Esophagus (tissue), 2 donors: ENCODE data around the gene NUPR1. TPM values are rescaled to one million over a fixed set of nuclear protein-coding genes. Genes with fewer than 3 reads are reported as not detected.
"Not testable (repeated sequence)": the region's sequence is repeated elsewhere in the genome, so short reads cannot be mapped to it uniquely, and the experiment has no call there.

Source experiments
- H3K27ac ChIP-seq, 2 donors: one replicate each; pipeline ENCODE4 v1.5.1; 2013; ENCODE audit warnings: low read depth in 2 of 2, mild to moderate bottlenecking in 2 of 2, inconsistent platforms in 1 of 2, low read length in 1 of 2, moderate library complexity in 1 of 2
- H3K27me3 ChIP-seq, 2 donors: one replicate each; pipeline ENCODE4 v1.6.1; 2013; ENCODE audit warnings: low read length in 2 of 2, control low read depth in 1 of 2, mild to moderate bottlenecking in 1 of 2; ENCODE audit not compliant: insufficient read depth in 2 of 2, control insufficient read depth in 1 of 2
- H3K36me3 ChIP-seq, 2 donors: one replicate each; pipeline ENCODE4 v1.6.1; 2013; ENCODE audit warnings: low read length in 1 of 2; ENCODE audit not compliant: control insufficient read depth in 2 of 2, insufficient read depth in 2 of 2
- H3K4me1 ChIP-seq, 2 donors: one replicate each; pipeline ENCODE4 v1.6.1; 2013; ENCODE audit warnings: low read length in 1 of 2; ENCODE audit not compliant: control insufficient read depth in 2 of 2, insufficient read depth in 2 of 2
- H3K4me3 ChIP-seq, 2 donors: one replicate each; pipeline ENCODE4 v1.5.1; 2013; ENCODE audit warnings: low read length in 2 of 2, mild to moderate bottlenecking in 2 of 2, low read depth in 1 of 2, moderate library complexity in 1 of 2
- H3K9me3 ChIP-seq, 2 donors: one replicate each; pipeline ENCODE4 v1.6.1; 2013; ENCODE audit warnings: mild to moderate bottlenecking in 2 of 2, low read depth in 1 of 2, low read length in 1 of 2, moderate library complexity in 1 of 2; ENCODE audit not compliant: control insufficient read depth in 2 of 2, insufficient read depth in 1 of 2
- WGBS, 2 donors: extraction: QIAGEN DNeasy Blood & Tissue Kit; methylation state at CpG; one replicate each; pipeline ENCODE4 v1.1.7; 2013; 5-methylcytosine and 5-hydroxymethylcytosine counted together
- polyA plus RNA-seq, 2 donors: library from polyadenylated mRNA; stranded (reverse); fragments of 200-250 nt; gene quantifications; one replicate each; pipeline ENCODE4 v1.2.3, GENCODE V29; 2013
- donor health status: healthy with polysubstance abuse.
- donor health status: Bipolar disorder and iron deficiency.

NUPR1 gene
- polyA plus RNA-seq, 2 donors = 88.1 to 161 TPM

DNA sequence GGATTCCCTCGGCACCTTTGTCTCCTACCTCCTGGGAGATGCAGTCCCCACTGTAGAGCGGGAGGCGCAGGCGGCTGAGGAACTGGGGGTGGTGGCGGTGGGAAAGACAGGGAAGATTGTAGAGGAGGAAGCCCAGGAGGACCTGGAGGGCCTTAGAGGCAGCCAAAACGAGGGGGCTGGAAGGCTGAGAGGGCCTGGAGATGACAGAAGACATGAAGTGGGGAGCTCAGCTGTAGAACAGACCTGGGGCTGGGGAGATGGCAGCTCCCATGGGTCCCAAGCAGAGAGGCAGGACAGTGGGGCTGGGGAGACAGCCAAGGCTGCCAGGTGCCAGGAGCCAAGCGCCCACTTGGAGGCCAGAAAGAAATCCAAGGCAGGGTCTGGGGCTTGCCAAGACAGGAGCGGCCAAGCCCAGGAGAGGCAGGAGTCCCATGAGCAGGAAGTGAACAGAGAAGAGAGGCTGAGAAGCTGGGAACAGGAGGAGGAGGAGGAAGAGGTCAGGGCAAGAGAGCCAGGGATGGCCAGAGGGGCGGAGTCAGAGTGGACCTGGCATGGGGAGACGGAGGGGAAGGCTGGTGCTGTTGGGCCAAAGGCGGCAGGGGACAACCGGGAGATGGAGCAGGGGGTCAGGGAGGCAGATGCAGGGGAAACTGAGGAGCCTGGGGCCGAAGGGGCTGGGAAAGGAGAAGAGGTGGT lies 43.5 kb downstream of the NUPR1 start:
- H3K4me3 ChIP-seq = peak overlapping the region in 1 of 2 donors; percentile 21
- 77 to 79% methylated on average over 13 of the region's 13 CpGs for WGBS, 2 donors
- peak overlapping the region; percentile 27 to 44 for H3K27ac ChIP-seq

DNA sequence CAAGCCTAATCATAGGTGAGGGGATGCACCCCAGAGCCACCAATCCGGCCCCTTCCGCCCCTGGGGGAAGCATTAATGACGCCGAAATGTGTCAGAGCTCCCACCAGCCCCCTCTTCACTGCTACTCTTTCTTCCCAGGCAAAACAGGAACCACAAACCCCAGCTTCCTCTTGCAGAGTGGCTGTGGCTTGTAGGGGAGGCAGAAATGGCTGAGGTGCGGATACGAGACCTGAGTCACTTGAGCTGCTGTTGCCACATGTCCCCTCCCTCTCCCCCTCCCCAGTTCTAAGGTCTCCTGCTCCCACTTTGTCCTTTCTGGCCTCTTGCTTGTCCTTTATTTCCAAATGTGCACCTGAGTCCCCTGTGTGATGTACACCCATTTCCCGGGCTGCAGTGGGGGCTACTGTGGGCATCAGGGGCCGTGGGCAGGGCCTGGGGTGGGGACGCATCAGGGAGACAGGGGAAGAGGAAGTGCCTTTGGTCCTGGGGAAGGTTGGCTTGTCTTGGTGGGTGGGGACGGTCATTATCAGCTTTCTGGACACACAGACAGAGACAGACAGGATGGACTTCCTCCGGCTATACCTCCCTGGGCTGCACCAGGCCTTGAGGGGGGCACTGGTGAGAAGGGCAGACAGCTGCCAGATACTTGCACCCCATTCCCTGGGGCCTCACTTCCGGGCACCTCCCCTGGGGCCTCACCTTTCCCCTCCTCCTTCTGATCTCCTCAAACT lies 44.5 kb downstream of the NUPR1 start, which contains the start of gene APOBR:
Gene APOBR, plus strand, starts transcription at position 523 of the 731 bp plus-strand sequence. Its CDS starts 39 bp downstream, at position 562.
- Histone ChIP-seq H3K27ac (peak within 1 kb of the TSS; percentile 44 to 65), H3K9me3 (no peaks in the 10 kb centered on the region), H3K4me1 (no peaks in the 10 kb centered on the region), H3K27me3 (no peaks in the 10 kb centered on the region), H3K36me3 (no peaks in the 10 kb centered on the region), H3K4me3 (peak within 1 kb of the TSS in 1 of 2 donors; percentile 21)
- 69 to 72% methylated on average over 12 of the region's 12 CpGs for WGBS, 2 donors

More for the DNA sequence above, 43.5 kb downstream of the NUPR1 start:
- no peaks in the 10 kb centered on the region for H3K27me3 ChIP-seq
- no peaks in the 10 kb centered on the region for H3K36me3 ChIP-seq
- H3K4me1 ChIP-seq = no peaks in the 10 kb centered on the region
- no peaks in the 10 kb centered on the region for H3K9me3 ChIP-seq

DNA sequence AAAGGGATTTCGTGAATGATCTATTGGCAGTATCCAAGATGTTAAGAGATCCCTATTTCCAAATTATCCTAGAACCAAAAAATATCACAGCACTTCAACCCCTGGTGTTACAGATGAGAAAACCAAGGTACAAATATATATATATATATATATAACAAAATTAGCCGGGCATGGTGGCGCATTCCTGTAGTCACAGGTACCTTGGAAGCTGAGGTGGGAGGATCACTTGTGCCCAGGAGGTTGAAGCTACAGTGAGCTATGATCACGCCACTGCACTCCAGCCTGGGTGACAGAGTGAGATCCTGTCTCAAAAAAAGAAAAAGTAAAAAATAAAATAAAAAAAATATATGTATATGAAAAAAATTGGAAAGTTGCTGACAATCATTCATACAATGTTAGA lies 46.3 kb downstream of the NUPR1 start:
- no peaks in the 10 kb centered on the region for H3K4me1 ChIP-seq
- no peak overlapping the region for H3K27ac ChIP-seq
- peak overlapping the region in 1 of 2 donors; percentile 96 for H3K4me3 ChIP-seq
- peaks cover 0 to 9% of the 10 kb centered on the region in 2 donors for H3K36me3 ChIP-seq
- H3K27me3 ChIP-seq = no peaks in the 10 kb centered on the region
- WGBS, 2 donors = 40 to 47% methylated on average over 4 of the region's 4 CpGs
- no peaks in the 10 kb centered on the region for H3K9me3 ChIP-seq

DNA sequence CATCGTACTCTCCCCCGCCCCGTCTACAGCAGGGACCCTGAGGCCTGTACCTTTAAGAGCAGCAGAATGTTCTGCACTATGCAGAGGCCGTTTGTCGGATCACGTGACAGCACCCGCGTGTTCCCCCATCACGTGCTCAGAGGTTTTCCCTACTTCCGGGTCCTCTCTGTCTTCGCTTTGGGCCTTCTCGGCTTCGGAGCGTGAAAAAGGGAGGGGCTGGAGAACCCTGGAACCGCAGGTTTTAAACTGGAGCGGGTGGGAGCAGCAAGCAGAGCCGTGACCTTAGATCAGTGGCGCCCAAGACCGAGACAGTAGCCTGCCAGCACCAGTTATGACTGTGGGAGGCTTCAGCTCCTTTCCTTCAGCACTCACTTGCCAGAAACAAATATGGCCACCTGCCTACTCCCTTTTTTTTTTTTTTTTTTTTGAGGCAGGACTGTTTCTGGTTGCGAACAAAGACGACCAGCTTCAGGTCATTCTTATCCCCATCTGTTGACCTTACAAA lies 46.8 kb downstream of the NUPR1 start, which contains the start of gene CLN3:
Gene CLN3, minus strand, starts transcription at position 105 of the 505 bp plus-strand sequence. CDS start 315 bp downstream, outside the sequence.
- Histone ChIP-seq H3K27me3 (no peaks in the 10 kb centered on the region), H3K4me3 (peak within 1 kb of the TSS; percentile 88 to 96), H3K27ac (peak within 1 kb of the TSS; percentile 96 to 99), H3K36me3 (peaks cover 0 to 13% of the 10 kb centered on the region in 2 donors), H3K9me3 (no peaks in the 10 kb centered on the region), H3K4me1 (no peaks in the 10 kb centered on the region)
- WGBS, 2 donors = 0% methylated on average over 21 of the region's 21 CpGs

DNA sequence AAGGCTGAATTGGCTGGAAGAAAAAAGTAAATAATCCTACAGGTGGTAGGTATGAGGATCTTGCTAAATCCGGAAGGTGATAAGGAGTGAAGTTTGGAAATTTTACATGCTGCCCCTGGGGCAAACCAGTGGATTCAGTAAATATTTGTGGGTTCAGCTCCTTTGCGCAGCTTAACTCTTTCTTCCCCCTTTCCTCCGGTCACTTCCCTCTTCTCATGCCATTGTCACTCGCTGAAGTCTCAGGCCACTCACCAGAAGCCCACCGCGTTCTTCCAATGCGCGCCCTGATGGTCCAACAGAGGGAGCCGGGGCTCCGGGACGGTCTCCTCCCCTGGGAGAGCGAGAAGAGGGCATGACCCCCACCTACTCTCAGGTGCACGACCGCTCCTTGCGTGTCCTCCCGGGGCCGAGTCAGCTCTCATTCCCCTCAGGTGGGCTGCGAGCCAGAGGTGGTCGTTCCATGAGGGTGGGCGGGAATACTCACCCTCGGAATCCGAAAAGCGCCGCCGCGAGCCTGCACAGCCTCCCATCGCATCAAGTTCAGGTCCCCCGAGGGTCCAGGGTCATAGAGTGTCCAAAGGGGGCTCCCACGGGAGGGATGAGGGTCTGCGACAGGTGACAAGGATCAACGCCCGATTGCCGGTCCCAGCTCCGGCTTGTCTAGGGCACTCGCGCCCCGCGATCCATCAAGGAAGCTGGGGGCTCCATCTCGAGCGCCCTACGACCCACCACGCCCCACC lies 47.4 kb downstream of the NUPR1 start:
- WGBS, 2 donors = 0 to 1% methylated on average over 41 to 42 of the region's 42 CpGs
- no peaks in the 10 kb centered on the region for H3K9me3 ChIP-seq

DNA sequence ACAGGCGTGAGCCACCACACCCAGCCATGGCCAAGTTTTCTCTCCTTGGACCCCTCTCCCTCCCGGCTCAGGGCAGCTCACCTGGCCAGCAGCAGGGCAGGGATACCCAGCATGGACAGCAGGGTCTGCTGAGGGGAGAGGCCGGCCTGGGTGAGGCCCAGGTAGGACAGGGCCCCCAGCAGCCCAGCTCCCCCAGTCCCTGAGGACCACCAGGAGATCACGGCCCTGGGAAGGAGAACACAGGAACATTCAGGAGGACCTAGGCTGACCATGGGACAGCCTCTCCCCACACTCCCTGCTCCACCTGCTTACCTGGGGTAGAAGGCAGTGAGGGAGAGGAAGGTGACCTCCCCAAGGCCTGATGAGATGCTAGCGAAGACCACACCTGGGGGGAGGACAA lies 52.5 kb downstream of the NUPR1 start:
- Histone ChIP-seq H3K27ac (no peak overlapping the region), H3K4me3 (no peak overlapping the region), H3K9me3 (no peaks in the 10 kb centered on the region), H3K4me1 (no peaks in the 10 kb centered on the region), H3K27me3 (no peaks in the 10 kb centered on the region), H3K36me3 (peaks cover 8 to 35% of the 10 kb centered on the region in 2 donors)
- WGBS, 2 donors = 96 to 98% methylated on average over 5 of the region's 5 CpGs

More for the DNA sequence above, 47.4 kb downstream of the NUPR1 start:
- Histone ChIP-seq H3K27me3 (no peaks in the 10 kb centered on the region), H3K4me1 (no peaks in the 10 kb centered on the region), H3K36me3 (peaks cover 0 to 16% of the 10 kb centered on the region in 2 donors), H3K27ac (peak overlapping the region; percentile 96 to 99), H3K4me3 (peak overlapping the region; percentile 88 to 96)

DNA sequence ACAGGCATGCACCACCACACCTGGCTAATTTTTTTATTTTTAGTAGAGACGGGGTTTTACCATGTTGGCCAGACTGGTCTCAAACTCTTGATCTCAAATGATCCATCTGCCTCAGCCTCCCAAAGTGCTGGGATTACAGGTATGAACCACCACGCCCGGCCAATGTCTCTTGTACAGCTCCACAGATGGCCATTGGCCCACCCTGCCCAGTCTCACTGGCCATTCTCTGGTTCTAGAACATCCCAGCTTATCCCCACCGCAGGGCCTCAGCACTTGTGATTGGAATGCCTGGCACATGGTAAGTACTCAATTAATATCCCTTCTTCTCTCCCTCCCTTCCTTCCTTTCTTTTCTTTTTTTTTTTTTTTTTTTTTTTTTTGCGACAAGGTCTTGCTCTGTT lies 55.4 kb downstream of the NUPR1 start:
- not testable (repeated sequence) for H3K9me3 ChIP-seq, H3K27me3 ChIP-seq, H3K4me1 ChIP-seq, H3K4me3 ChIP-seq, H3K27ac ChIP-seq
- WGBS, 2 donors = 92 to 98% methylated on average over 5 of the region's 5 CpGs
- H3K36me3 ChIP-seq = peaks cover 8 to 38% of the 10 kb centered on the region in 2 donors
